ENCODE results near the gene SPATS2L.

Gene SPATS2L

GRCh38 chr2:200376513-200377354, 70.2 kb downstream of the SPATS2L start:
- no peak for DNase-seq (ENCODE audit: low read depth in 2 of 2)

DNA sequence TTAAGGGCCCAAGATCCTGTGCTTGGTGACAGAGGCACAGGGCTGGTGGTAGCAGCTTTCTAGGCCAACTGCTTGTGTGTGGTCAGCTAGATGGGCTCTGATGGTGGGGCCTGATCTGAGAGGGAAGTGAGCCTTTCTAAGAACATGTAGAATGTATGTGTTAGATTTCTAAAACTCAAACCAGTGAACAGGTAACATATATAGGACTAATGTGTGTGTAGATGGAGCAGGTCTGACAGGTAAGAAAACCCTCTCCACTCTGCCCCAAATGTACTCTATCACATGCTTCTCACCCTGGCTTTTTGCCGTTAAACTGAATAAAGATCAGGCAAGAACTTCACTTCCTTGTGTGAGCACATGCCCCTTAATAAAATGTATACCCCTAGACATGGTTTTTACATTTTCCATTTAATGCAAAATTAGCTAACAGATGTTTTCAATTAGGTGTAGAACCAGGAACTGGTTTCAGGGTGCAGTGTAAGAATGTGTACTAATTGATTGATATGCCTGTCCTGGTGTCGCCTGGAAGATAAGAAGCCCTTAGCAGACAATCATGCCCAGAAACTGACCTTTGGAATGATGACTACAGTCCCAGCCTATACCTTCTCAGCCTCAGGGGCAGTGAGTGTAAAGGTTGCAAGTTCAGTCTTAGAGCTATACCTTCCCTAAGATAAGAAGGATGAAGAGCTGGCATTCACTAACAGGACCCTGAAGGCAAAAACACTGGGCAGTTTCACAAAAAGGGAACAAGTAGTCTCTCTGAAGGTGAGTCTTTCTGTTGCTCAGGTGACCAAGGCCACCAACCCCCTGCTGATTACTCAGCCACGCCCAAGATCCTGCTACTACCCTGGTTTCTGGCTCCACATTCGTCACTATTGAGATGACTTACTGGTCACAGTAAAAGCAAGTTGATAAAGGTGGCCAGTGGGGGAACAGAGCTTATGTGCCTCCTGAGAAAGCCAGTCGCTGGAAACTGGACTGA, 71.2 kb downstream of the SPATS2L start:
- no peak for DNase-seq (ENCODE audit: low read depth in 2 of 2)

DNA sequence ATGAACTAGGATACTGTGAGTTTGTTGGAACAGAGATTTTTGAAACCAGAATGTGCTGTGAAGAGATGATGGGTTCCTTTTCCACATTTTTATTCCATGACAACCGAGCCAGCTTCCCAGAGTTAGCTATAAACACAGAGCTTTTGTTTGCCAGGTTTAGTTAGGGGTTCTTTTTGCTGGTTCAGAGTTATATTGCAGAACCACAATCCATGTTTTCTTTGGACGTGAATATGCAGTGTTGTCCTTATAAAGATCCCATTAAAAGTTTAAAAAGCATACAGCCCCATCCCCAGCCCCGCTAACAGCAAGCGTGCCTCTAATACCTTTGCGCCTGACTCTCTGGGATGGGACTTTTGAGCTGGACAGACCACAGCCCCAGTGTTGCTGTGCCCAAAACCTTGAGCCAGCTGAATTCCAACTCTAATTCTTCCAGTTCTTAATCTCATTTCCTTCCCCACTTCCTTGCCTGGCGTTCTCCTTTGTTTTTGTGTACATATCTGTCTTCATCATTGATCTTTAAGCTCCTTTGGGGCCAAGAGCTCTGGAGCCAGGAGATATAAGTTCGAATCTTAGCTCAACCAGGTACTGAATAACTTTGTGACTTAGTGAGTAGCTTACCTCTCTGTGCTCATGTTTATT, 72.3 kb downstream of the SPATS2L start:
- DNase-seq (ENCODE audit: low read depth in 2 of 2) = no peak

- DNase-seq (ENCODE audit: low read depth in 2 of 2) = no peak
Observed at GRCh38 chr2:200379481-200380090, 73.1 kb downstream of the SPATS2L start.

DNA sequence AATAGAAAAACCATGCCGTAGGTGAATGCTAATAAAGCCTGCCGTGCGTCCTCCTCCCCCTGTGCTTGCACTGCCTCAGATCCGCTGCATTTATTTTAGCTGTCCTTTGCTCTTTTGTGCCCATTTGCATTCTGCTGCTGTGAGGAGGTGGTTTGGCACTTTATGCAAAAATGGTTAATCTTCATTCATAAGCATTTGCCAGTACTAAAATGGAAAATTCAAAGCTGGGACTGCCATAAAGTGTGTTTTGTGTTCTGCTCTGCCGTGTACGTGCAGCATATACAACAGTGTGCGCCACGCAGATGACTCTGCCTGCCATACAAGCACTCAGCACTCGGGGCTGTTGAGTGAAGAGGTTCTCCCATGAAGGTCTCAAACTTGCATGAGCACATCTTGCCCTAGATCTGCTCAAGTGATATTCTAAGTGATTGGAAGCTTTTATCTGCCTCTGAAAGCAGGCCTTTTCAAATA, 73.6 kb downstream of the SPATS2L start:
- DNase-seq (ENCODE audit: low read depth in 2 of 2) = no peak

DNA sequence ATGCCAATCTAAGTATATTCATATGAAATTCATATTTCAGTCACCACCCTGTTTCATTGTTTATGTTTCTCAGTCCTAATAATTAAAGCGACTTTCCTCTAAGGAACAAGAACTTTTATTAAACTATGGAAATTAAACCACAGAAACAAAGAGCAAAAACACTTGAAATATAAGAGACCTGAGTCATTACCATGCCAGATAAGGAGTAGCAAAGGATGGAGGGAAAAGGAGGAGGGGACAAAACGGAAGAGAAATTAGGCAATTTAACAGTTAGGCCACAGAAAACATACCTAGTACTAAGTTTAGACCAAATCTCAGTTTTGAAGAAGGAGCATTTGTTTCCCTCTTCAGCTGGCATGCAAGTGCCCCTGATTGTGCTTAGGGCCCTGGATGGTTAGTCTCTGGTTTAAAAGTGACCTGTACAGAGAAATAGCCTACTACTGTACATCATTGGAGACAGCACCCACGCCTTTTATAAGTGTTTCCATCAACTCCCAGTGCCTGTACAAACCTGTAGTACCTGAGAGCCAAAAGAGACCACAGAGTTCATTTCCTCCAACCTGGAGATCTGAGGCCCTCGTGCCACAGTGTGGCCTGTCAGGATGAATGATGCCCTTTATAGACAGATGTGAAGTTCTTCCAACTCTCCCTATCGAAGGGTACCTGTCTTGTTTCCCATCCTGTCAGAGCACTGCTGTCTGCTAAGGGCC, 74.5 kb downstream of the SPATS2L start:
- DNase-seq (ENCODE audit: low read depth in 2 of 2) = no peak

- DNase-seq (ENCODE audit: low read depth in 2 of 2) = no peak
Observed at GRCh38 chr2:200382874-200383273, 76.4 kb downstream of the SPATS2L start.

GRCh38 chr2:200383380-200384110, 77.1 kb downstream of the SPATS2L start:
- DNase-seq (ENCODE audit: low read depth in 2 of 2) = no peak

DNA sequence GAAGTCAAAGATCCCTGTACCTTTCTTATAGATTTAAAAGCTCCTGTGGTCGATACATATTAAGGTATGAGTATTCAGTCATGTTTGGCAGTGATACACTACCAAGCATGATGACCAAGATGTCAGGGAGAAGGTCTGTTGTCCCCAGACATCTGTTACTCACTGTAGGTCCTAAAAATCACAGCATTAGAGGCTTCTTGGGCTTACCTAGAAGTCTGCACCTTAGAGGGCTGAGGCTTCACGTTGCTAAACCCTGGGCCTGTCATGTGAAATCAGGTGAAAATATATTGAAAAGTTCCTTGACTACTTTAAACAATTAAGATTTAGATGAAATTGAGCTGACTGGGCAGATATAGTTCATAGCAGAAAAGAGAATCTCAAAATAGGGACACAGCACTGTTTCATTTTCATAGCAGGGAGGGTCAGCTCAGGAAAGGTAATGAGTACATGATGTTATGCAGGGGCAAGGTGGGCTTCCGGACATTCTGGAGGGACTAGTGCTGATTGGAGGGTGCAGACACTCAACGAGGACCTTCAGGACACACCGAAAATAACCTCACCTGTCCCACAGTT, 78.7 kb downstream of the SPATS2L start:
- DNase-seq (ENCODE audit: low read depth in 2 of 2) = no peak

GRCh38 chr2:200393191-200393590, 86.7 kb downstream of the SPATS2L start:
- no peak for DNase-seq (ENCODE audit: low read depth in 2 of 2)

DNA sequence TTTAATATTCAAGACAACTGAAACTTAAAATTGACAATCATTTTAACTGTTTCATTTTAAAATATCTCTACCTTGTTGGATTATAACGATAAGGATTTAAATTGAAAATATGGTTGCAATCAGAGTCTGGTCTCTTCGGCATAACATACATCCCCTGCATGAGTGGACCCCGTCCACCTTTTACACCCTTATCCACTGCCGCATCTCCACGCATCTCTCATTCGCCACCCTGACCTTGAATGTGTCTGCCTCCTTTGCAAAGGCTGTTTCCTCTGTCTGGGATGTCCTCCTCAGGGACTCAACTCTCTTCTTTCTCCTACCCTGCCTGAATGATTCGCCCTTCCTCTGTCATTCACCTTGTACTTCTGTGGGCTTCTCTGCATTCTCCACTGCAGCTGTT, 87.6 kb downstream of the SPATS2L start:
- no peak for DNase-seq (ENCODE audit: low read depth in 2 of 2)

DNA sequence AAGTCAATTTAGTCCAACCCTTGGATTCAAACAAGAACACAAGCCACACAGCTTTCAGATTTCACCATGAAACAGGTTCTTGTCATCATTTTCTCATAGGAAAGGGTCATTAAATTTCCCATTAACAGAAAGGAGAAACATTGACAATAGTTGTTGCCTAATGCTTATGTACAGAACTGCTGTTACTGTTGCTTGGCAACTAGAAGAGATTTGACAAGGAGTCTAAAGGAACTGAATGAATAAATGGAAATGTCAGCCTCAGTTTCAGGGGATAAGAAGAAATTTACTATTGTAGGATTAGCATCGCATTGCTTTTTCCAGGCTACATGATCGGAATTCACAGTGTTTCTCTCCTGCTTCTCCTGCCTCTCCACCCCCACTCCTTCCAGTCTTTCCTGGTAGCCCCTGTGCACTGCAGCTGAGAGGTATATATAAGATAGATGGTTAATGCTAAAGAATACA, 90.3 kb downstream of the SPATS2L start:
- no peak for DNase-seq (ENCODE audit: low read depth in 2 of 2)

DNA sequence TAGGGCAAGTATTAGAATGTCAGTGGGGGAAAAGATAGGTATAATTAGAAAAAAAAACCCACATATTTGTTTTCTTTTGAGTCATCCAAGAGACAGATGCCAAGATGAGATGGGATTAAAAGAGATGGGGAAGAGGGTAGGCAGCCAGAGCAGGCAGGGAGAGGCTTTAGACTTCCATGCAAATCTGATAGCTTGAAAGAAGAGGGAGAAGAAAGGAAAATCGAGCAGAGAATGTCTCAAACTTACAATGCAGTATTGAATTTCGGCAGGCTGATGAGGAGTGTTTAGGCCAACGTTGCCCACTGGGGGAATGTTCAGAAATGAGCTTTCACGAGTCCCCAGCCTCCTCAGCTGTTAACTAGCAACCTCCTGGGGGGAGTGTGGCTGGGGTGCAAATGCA, 91.3 kb downstream of the SPATS2L start:
- DNase-seq (ENCODE audit: low read depth in 2 of 2) = no peak

GRCh38 chr2:200399046-200399445, 92.6 kb downstream of the SPATS2L start:
- no peak for DNase-seq (ENCODE audit: low read depth in 2 of 2)

DNA sequence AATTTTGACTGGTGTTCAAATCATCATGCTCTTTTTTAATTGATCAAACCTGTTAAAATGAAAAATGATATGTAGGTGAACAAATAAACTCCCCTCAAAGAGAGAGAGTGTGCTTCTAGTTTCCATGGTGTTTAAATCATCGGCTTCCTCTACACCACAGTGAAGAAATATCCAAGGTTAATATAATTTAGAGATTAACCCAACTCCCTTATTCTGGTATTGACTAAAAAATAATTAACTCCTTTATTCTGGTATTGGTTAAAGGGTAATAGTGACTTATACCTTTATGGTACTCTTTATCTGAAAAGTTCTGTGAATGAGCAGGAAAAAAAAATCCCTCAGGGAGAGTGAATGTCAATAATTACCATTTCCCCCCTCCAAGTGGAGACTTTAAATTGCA, 93.1 kb downstream of the SPATS2L start:
- DNase-seq (ENCODE audit: low read depth in 2 of 2) = no peak

DNA sequence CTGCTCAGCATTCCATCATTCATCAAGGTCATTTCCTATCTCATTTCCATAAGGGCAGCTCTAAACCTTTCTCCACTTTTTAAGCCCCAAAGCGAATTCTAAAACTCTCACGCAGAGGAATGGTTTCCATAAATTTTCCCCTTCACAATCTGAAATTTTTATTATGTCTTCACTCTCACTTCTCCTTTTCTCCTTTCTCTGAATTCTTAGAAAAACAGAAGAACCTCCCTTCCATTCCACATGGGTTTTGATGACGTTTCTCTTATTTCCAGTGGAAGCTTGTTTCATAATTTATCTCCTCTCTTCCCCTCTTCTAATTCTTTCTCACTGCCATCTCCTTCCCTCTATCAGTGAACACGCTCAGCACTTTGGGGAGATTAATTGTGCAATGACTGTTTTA, 97.3 kb downstream of the SPATS2L start:
- no peak for DNase-seq (ENCODE audit: low read depth in 2 of 2)

DNA sequence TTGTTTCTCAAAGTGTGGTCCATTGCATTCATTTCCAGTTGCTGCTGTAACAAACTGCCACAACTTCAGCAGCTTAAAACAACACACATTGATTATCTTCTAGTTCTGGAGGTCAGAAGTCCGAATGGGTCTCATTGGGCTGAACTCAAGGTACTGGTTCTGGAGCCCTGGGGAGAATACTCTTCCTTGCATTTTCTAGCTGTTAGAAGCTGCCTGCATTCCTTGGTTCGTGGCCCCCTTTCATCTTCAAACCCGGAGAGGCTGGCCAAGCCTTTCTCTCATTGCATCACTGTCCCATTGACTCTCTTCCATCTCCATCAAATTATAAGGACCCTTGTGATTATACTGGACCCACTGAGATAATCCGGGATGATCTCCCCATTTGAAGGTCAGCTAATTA, 98.1 kb downstream of the SPATS2L start:
- DNase-seq (ENCODE audit: low read depth in 2 of 2) = no peak

DNA sequence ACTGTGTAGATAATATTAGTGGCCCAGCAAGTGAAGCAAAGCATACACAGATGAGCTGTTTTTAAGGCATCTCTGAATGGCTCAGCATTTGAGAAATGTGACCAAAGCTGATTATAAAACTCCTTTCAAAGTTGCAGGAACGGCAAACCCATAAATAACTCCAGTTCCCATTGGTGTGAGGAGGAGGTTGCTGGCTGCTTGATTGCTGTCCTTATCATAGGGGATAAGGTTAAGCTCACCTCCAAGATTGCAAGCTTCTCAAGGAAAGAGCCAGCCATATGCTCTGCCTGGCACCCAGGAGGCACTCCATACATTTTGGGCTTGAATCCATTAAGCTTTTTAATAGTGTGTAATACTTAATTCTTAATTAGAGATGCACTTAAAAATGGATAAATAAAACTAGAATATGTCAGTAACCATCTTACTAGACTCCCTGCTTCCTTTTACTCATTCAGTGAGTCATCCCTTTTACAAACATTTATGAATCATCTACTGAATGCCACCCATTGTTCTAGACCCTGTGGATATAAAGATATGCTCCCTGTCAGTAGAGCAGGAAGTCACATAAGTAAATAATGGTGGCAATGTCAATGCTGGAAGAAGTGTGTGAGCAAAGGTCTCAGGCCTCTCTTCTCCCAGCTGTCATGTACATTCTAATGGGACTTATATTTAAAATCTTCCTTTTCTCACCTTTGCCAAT, 99.3 kb downstream of the SPATS2L start:
- DNase-seq (ENCODE audit: low read depth in 2 of 2) = no peak

DNA sequence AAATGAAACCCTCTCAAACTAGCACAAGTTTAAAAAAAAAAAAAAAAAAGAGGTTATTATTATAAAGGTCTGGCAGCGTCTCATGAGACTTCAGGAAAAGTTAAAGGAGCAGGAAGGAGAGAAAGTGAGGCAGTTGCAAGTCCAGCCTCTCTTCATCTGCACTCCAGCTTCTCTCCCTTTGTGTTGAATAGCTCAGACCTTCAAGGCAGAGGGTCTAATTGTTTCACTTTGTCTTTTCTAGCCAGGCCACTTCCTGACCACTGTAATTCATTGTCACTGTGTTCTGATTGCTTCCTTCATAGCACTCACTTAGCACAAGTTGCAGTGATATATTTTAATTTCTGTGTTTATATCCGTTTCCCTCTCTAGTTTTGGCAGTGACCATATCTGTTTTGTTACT, 99.9 kb downstream of the SPATS2L start:
- DNase-seq (ENCODE audit: low read depth in 2 of 2) = no peak

Measured in activated CD4-positive, alpha-beta T cell treated with anti-CD3 and anti-CD28 coated beads for 24 hours (primary cell).